Fibroblast of skin of left quadriceps (primary cell): ENCODE results near the gene OLFML2B.

Experiments
- DNase-seq, 2 experiments: peaks; one replicate each; pipeline ENCODE4 v3.0.0-alpha.2; 2013; ENCODE audit warnings: low read depth in 2 of 2

Gene OLFML2B

DNA sequence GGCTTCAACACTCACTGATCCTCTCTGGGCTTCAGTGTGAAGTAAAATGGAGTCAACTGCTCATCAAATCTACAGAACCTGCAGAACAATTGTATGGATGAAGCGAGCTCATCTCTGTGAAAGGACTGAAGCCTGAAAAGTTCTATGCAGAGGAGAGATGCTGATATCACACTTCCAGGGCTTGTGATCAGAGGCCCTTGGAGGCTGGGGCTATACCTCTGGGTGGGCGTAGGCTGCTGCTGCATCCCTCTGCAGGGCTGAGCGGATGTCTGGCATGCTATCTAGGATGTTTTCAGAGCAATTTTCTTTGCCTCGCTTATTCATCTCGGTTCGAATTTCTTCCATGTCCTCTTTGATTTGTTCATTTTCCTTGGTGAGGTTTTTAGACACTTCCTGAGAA lies 17.6 kb downstream of the OLFML2B start:
- no peak for DNase-seq

DNA sequence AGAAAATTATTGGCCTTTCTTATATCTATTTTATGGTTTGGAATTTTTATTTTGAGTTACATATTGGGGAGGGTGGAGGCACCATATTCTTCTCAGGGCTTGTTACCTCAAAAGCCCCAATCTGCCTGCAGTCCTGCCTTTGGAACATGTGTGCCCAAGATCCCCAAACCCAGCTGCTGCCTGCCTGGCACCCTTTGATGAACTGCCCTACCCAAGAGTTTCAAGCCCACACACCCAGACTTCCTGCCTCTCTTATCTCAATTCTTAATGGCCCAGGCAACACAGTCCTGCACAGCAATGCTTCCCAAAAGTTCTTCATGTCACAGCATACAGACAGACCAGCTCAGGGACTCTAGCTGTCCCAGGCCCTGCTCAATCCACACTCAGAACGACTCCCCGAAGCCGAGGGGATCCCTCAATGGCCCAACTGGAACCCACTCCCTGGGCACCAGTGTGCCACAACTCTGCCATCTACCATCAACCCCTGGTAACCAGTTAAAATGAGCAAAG lies 19.2 kb downstream of the OLFML2B start:
- no peak for DNase-seq

DNA sequence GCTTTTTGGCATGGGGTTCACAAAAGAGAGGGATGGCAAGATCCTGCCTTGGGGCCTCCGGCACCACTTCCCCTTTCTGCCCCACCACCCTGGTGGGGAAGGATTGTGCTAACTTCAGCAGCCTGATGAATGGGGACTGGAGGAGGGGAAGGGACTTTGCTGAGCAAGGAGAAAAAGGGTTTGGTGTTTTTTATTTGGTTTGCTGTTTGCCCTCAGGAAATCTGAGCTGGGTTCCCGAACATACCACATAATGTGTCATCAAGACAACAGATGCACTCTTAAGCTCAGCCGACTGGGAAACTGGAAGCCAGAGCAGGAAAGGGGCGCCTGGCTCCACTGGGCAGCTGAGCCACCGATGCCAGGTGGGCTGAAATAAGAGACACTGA lies 19.8 kb downstream of the OLFML2B start:
- peak; percentile 49 to 50 for DNase-seq

DNA sequence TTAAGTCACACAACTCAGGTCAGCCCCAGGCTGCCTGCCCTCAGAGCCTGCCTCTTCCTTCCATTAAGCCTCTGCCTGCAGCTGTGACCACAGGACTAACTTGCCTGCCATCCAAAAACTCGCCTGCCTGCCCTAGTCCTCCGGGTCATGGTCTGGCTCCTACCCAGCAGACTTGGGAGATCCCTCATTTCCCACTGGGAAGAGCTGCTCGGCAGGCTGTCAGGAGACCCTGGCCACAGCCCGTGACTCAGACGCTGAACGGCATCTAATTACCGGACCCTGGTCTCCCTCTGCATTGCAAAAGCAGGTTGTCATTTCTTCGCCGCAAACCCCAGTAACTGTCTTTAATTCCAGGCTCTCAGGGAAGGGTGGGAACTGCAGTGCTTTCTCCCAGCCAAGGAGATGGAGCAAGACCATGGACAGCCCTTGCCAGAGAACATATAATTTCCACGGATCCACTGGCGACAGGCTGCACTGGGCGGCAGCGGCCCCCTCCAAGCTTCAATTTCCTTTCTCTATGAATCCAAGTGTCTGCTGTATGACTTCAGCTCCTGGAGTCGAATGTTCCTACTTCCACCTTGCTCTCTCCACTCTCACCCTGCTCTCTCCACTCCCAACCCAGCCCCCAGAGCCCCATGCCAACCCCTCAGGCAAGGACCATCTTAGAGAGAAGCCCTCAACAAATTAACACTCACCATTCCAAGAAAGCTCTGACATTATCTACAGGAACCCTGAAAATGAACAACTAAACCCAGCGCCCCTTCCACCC lies 20.4 kb downstream of the OLFML2B start:
- DNase-seq = peak; percentile 86 to 87

DNA sequence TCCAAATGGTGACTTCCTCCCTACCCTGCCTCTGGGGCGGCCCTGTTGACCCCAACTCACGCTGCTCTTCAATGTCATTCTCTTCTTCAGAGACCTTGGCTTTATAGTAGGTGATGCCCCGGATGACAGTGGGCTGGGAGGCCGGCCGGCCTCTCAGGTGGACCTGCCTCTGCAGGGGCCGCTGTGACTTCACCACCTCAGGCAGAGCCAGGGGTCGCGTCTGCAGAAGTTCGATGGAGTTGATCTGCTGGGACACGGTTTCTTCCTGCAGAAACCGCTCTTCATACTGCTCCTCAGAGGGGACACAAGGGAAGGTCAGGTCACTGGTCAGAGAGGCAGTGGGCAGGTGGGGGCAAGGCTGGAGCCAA lies 23.6 kb downstream of the OLFML2B start:
- DNase-seq = no peak

DNA sequence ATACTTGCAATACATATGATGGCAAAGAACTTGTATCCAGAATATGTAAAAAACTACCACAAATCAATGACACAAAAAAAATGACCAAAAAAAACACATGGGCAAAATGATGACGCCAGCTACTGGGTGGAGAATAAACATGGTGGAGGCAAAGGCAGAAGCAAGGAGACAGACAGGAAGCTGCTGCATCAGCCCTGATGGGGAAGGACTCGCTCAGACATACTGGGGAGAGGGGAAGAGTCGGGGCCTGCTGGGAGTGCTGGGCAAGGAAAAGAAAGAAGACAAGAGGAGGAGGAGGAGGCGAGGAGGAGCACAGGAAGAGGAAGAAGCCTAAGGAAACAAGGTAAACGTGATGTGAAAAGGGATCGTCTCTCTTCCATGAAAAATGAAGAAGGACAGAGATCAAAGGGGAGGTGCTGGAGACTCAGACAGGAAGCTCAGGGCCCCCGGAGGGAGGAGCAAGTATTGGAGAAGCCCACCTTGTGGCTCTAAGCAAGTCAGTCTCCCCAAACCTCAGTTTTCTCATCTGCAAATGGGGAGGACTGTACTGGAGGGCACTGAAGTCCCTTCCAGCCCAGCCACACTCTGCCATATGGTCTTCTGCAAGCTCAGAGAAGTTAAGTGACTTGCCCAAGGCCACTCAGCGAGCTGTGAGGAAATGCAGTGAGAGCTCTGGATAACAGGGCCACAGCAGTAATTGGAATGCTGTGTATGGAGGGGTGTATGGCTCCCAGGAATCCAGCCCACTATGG lies 24.2 kb downstream of the OLFML2B start:
- DNase-seq = no peak

DNA sequence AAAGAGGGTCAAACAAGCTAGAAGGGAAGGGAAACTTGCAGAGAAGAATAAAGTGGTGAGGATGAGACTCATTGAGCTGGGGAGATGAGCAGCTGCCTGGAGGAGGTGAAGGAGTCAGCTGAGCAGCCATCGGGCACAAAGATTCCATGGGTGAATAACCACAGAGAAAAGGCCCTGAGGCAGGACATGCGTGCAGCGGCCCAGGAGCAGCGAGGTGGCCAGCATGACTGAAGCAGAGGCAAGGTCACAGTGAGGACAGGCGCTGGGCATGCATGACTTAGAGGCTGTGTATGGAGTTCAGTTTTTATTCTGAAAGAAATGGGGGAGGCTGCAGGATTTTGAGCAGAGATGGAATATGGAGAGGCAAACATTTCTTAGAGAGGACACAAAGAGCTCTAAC lies 24.9 kb downstream of the OLFML2B start:
- DNase-seq = no peak

DNA sequence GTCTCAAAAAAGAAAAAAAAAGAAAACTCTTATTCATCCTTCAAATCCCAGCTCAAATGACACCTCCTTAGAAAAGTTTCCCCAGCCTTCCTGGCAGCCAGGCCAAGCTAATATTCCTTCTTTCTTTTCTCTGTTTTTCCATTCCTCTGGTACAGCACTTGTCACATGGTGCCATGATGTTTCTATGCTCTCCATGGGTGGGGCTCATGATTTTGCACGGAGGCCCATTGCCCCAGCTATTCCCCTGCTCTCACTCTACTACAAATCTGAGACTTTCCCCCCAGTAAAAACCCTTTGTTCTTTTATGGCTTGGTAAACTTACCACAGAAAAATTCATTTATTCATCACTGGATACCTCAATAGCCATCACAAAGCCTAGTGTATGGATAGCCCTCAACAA lies 26.5 kb downstream of the OLFML2B start:
- DNase-seq = no peak

DNA sequence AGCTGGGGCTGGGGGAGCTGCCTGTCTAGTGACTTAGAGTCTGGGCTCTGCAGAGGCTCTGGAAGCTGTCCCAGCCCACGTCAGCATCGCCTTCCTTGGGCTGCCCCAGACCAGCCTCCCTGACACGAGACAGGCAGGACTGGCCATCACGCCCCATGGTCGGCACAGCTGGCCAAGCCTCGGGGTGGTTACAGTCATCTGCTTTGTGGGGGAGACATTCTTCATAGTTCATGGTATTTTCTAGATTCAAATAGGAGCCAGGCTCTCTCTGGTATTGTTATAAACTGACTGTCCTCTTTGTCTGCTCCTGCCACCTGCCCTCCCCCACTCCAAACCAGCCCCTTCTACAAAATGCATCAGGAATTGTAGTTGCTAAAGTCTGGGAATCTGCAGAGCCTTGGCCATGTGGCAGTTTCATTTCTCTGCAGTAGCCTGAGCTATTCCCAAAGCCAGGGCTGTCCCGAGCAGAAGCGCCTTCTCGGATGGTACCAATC lies 29.4 kb downstream of the OLFML2B start:
- no peak for DNase-seq

DNA sequence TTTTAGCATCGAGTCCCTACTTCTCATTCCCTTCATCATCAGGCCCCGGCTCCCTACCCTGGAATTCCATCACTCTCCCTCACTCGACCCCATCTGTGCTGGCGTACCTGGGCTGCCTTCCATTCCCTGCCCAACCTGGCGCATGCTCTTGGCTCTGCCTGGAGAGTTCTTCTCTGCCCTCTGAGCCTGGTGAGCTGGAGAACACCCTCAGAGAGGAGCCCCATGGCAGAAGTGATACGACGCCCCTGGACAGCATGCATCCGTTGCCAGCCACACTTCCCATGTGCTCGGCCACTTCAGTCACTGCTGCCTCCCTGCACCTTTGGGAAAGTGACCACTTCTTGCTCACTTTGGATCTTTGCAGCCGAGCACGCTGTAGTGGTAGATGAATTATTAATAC lies 30.1 kb downstream of the OLFML2B start:
- DNase-seq = no peak

DNA sequence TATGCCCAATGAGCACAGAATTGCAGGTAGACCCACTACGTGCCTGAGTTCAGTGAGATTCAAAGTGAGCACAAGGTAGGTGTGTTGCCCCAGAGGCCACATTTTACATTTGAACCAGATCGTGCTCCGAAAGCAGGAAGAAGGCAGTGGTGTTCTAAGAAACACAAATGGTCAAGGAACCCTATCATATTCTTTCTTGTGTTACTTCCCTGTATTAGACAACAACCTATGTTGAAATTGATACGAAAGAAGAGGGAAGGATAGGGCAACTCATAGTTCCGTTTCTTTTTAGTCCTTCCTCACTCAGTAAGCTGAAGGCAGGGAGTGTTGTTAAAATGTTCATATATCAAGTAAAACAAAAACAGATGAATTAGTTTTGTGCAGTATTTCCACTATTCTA lies 33.9 kb downstream of the OLFML2B start:
- peak in 1 of 2 experiments; percentile 21 for DNase-seq

DNA sequence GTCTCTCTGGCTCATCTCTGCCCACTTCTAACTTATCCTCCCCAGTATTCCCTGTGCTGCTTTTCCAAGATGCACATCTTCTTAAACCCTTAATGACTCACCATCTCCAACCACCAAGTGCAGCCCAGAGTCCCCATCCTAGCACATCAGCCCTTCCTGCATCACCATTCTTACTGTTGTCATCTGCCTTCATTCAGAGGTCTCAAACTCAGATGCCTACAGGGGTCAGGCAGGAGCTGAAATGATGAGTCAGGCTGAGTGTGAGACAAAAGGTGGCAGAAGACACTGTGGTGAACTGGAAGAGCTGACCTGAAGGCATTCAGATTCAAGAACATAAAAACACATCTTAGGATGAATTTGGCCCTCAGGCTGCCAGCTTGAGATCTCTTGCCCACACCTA lies 34.6 kb downstream of the OLFML2B start:
- DNase-seq = no peak

DNA sequence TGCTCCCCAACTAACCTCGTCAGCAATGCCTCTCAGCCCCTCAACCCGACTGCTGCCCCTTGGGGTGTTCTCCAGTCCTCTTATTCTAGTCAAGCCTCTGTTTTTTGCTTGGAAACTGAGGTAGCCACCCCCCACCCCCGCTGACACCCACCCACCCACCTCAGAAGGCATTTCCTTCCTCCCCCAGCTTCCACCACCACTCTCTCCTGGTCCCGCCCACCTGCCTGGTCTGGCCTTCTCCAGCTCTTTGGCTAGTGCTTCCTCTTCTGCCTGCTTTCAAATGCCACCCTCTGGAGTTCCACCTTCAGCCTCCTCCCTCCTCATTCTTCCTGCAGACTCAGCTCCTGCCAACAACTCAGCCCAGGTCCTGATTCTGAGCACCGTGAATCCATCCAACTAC lies 35.3 kb downstream of the OLFML2B start:
- DNase-seq = no peak

DNA sequence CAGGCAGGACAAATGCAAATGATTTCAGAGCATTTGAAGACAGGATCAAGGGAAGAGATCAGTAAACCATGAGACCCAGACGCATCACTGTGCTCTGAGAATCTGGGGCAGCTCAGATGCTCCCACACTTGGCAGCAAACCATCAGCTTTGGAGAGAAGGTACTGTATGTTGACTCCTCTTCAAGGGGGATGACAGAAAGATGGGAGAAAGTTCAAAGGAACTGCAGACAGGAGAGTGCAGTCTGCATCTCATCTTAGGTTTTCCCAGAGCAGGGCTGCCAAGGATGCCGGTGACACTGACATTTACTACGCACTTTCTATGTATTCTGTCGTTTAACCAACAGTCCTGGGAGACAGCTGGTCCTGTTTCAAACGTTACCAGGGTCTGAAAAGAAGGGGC lies 35.8 kb downstream of the OLFML2B start:
- DNase-seq = no peak

DNA sequence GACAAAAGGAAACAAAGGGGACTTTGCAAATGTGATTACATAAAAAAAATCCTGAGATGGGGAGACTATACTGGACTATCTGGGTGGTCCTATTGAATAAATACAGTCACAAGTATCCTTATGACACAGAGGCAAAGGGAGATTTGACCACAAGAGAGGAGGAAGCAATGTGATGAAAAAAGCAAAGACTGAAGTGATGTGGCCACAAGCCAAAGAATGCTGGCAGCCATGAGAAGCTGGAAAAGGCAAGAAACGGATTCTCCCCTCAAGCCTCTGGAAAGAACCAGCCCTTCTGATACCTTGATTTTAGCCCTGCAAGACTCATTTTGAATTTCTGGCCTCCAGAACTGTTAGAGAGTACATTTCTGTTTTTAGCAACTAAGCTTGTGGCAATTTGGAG lies 36.4 kb downstream of the OLFML2B start:
- DNase-seq = no peak

DNA sequence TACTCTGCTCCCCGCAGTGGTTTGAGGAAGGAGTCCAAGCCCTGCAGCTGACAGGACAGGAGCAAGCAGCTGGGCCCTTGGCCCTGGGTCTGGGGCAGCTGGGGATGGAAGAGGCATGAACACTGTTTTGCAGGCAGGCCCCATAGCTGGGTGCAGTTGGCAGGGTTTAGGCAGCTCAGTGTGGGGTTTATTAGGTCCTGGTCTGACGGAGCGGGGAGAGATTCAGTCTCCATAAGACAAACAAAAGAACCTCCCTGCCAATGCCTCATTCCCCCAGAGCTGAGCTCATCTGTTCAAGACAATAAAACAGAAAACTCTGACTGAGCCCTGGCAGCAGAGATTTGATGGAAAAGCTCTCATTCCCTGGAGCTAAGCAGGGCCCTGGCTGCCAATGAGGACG lies 37.3 kb downstream of the OLFML2B start:
- DNase-seq = no peak

DNA sequence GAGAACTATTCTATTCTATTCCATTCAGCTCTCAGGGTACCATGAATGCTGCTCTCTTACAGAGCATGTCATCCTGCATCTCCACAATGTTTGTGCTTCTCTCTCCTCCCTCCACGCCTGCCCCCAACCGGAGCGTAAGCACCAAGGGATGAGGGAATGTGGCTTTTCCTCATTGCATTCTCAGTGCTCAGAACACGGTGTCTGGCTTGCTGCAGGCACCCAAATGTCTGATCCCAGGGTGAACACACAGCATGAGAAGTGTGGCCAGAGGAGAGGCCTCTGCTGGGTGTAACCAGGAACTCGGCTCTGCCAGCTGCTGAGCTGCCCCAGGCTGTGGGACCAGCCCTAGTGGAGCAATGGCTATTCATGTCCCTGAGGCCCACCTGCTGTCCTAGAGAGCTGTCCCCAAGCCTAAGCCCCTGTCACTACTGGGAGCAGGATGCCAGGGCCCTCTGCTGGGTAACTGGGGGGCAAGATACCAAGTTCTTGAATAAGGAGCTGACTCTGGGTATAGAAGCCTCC lies 38.3 kb downstream of the OLFML2B start:
- DNase-seq = no peak

DNA sequence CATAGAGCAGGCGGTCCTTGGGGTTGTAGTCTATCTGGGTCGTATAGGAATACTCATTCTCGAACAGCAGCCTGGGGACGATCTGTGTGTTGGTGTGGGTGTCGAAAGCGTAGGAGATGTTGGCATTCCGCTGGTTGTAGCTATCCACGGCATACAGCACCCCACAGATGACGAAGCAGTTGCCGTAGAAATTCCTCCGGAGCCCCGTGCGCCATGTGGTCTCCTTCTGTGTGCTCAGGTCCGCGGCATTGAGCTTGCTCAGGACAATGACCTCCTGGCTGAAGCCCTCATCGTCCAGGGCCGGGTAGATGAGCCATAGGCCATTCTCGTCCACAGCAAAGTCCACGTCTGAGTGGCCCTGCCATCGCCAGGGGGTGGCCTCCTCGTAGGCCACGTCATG lies 39.9 kb downstream of the OLFML2B start:
- no peak for DNase-seq

DNA sequence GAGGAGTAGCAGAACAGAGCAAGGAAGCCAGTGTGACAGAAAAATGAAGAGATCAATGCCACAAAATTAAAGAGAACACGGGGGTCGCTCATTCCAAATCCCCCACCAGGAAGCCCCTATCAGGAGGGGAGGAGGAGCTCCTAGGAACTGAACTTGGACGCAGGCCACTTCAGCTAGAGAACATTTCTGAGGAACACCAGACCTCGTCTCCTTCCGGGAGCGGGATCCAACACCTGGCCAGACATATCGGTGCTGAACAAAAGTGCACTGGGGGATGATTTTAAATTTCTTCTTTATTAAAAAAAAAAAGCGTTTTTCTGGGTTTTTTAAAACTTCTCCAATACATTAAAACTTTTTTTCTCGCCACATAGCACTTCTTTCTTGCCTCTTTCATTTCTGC lies 40.8 kb downstream of the OLFML2B start:
- no peak for DNase-seq

DNA sequence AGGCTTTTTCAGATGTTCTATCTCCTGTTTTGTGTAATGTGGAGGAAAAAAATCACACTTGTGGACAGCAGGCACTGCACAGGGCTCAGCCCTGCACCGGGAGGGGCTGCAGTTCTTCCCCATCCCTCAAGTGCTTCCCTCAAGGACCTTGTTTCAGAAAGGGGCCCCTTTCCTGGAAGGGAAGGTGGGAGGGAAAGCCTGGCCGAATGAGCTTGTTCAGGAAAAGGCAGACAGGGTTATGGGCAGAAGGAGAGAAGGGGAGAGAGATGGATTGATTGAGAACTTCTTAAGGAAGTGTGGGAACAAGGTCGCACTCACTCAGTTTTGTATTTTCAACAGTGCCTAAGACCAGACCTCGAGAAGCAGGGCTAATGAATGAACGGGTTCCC lies 41.2 kb downstream of the OLFML2B start:
- DNase-seq = no peak

DNA sequence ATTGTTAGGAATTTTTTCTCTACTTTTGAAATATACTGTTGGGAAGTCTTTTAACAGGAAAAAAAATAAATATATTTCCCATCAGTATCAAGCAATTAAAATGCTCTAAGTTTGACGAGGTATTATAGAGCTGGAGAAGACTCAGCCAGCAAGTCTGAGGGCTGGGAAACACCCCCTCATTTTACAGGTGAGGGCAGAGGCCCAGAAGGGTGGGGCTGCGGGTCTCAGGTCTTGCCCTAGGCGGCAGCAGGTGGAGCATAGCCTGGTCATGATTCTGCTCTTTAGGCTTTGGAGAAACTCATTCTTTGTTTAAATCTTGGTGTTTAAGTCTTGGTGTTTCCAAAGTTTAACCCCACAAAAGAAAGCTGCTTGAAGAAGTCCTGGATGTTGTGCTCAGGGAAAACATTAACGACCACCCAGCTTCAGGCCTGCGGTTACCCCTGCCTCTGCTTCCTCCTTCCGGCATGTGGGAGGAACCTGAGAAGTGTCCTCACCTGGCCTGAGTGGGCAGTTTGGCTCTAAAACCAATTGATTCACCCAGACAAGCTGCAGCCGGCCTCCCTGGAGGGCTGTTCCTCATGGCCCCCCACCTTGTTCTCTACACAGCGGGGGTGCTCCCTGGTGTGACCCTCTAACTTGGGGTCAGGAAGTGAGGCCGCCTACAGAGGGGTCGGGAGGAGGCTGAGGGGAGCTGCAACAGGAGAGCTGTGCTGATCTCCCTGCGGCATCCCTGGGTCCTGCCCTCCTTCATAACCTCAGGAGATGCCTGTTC lies 41.7 kb downstream of the OLFML2B start:
- no peak for DNase-seq

DNA sequence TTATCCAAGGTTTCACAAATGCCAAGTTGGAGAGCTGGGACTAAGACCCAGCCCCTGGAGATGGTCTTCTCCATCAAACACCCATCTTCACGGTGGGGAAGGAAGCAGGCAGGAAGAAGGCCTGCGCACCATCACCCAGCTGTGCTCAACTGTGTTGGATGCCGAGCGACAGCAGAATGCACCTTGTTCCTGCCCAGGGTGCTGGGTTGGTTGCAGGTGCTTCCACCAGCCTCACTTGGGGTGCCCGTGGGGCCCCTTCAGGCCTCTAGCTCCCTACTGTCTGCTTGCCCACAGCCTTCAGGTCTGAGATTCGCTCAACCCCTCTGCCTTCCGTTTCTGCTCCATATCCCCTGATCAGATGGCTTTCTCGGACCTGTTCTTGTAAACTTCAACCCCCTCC lies 42.5 kb downstream of the OLFML2B start:
- DNase-seq = no peak
